ENCODE data around the gene PSMB7. TPM values are rescaled to one million over a fixed set of nuclear protein-coding genes. Genes with fewer than 3 reads are reported as not detected.

The PSMB7 gene
- total RNA-seq, 4 donors from 2014 or later: 84.3 to 178 (median 135) TPM

DNA sequence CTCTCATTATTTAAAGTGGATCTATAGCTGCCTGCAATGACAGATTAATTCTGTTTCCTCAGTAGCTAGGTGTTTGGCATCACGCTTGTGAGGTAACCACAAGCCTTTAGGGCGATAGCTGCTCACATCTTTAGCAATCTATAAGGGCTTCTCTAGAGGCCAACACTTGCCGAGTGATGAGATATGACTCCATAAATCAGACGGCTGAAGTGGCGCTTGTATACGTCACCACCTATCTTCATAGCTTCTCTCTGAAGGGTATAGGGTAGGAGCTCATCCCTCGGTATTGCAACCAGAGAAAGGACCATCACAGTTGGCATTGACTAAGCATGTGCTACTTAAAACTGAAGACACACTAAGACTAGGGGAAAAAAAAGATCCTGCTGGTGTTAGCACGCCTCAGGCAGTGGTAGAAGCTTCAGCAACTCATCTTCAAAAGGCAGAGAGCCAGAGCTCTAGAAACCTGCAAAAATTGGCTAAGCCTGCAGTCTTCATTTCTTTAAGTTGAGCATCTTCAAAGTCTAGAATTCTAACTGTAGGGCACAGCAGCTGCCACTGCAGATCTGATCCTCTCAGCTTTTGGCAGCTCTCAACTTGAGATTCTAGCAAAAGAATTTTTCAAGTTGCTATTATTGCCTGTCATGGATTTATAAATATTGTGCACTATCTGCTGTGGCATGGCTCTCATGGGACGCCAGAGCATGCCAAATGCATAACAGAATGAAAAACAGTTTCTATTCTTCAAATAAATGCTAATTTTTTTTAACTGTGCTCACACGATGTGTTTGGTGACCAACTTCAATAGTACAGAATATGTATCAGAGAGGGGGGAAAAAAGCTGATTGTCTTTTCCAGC, 37.5 kb downstream of the PSMB7 start:
- H3K27me3 ChIP-seq: no peaks in the 10 kb centered on the region
- 83 to 94% methylated on average over 10 of the region's 10 CpGs for WGBS, 2 donors
- no peak for TF ChIP-seq CTCF (IDR thresholded peaks at IDR 0.05)
- TF ChIP-seq POLR2A (IDR thresholded peaks at IDR 0.05): no peak
- H3K36me3 ChIP-seq: peaks cover 3 to 15% of the 10 kb centered on the region in 2 donors
- H3K27ac ChIP-seq: no peak overlapping the region
- no peaks in the 10 kb centered on the region for H3K9me3 ChIP-seq
- no peak for DNase-seq
- intact Hi-C loops (cut with DNase I): no loop called here
- H3K4me3 ChIP-seq (replicated peaks in 1 of 3): no peak overlapping the region
- H3K4me1 ChIP-seq: no peaks in the 10 kb centered on the region

GRCh38 chr9:124376329-124376728, 38.9 kb downstream of the PSMB7 start:
- intact Hi-C loops (cut with DNase I): no loop called here
- no peak overlapping the region for H3K27ac ChIP-seq
- no peaks in the 10 kb centered on the region for H3K4me1 ChIP-seq
- no peaks in the 10 kb centered on the region for H3K9me3 ChIP-seq
- no peak for DNase-seq
- 79 to 85% methylated on average over 1 of the region's 1 CpG for WGBS, 2 donors
- H3K27me3 ChIP-seq: no peaks in the 10 kb centered on the region
- no peak for TF ChIP-seq CTCF (IDR thresholded peaks at IDR 0.05)
- TF ChIP-seq POLR2A (IDR thresholded peaks at IDR 0.05): no peak
- no peak overlapping the region for H3K4me3 ChIP-seq (replicated peaks in 1 of 3)
- peaks cover 0 to 15% of the 10 kb centered on the region in 2 donors for H3K36me3 ChIP-seq

DNA sequence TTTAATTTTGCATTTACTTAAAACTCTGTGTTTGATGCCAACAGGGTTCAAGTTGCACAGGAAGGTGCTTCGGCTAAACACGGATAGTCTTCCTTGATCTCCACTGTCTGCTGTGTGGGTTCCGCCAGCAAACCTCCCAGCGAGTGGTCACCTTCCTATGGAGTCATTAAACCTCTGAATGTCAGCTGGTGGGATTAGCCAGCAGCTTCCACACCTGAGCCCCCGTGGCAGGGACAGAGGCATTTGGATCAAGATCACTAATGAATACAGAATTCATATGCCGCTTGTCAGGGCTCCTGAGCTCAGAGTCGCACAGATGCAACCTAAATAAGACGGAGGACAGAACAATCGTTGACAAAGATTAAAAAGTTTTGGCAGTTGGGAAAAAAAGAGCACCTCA, 39.5 kb downstream of the PSMB7 start:
- no peak for DNase-seq
- Histone ChIP-seq H3K36me3 (peaks cover 0 to 9% of the 10 kb centered on the region in 2 donors), H3K9me3 (no peaks in the 10 kb centered on the region), H3K27me3 (no peaks in the 10 kb centered on the region), H3K4me3 (replicated peaks in 1 of 3) (no peak overlapping the region), H3K4me1 (no peaks in the 10 kb centered on the region), H3K27ac (no peak overlapping the region)
- TF ChIP-seq POLR2A (IDR thresholded peaks at IDR 0.05) (no peak), CTCF (IDR thresholded peaks at IDR 0.05) (no peak)
- intact Hi-C loops (cut with DNase I): no loop called here
- 92 to 94% methylated on average over 9 of the region's 9 CpGs for WGBS, 2 donors

- Histone ChIP-seq H3K4me1 (peaks cover 0 to 2% of the 10 kb centered on the region in 2 donors), H3K27ac (no peak overlapping the region), H3K27me3 (no peaks in the 10 kb centered on the region), H3K9me3 (no peaks in the 10 kb centered on the region), H3K36me3 (no peaks in the 10 kb centered on the region), H3K4me3 (replicated peaks in 1 of 3) (no peak overlapping the region)
- no peak for DNase-seq
- intact Hi-C loops (cut with DNase I): no loop called here
- TF ChIP-seq CTCF (IDR thresholded peaks at IDR 0.05): no peak
- no peak for TF ChIP-seq POLR2A (IDR thresholded peaks at IDR 0.05)
- WGBS, 2 donors: 96 to 98% methylated on average over 1 of the region's 1 CpG
Observed at GRCh38 chr9:124373851-124374250, 41.4 kb downstream of the PSMB7 start.

DNA sequence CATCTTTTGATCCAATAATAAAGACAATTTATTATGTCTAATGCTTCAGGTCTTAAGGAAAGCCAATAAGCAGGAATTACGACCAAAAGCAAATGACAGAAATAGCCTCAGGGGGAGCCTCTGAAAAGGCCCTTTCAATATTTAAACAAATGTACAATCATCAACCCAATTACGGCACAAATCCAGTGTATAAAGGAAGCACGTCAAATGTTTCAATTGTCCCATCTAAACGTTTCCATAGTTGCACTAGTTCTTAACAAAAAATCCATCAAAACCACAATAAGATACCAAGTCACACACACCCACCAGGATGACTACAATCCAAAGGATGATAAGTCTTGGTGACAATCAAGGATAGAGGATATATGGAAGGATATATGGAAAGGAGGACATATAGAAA, 41.9 kb downstream of the PSMB7 start:
- peaks cover 0 to 3% of the 10 kb centered on the region in 2 donors for H3K4me1 ChIP-seq
- H3K27me3 ChIP-seq: no peaks in the 10 kb centered on the region
- WGBS, 2 donors: 90 to 93% methylated on average over 4 of the region's 4 CpGs
- TF ChIP-seq CTCF (IDR thresholded peaks at IDR 0.05) (no peak), POLR2A (IDR thresholded peaks at IDR 0.05) (no peak)
- no peak for DNase-seq
- no peaks in the 10 kb centered on the region for H3K9me3 ChIP-seq
- H3K36me3 ChIP-seq: no peaks in the 10 kb centered on the region
- H3K27ac ChIP-seq: no peak overlapping the region
- no peak overlapping the region for H3K4me3 ChIP-seq (replicated peaks in 1 of 3)
- intact Hi-C loops (cut with DNase I): no loop called here
